Measurements from ENCODE around the gene MBLAC1. TPM values are rescaled to one million over a fixed set of nuclear protein-coding genes. Genes with fewer than 3 reads are reported as not detected.

MBLAC1 gene
- total RNA-seq, 1 experiment from 2014 or later, result 0.69 TPM

GRCh38 chr7:100148559-100149328, 22.0 kb downstream of the MBLAC1 start, which contains the start of gene LAMTOR4:
Gene LAMTOR4 (plus strand): TSS chr7:100148918. CDS start chr7:100148973, 55 bp downstream.
- DNase-seq (ENCODE audit: extremely low read depth, low read depth), result peak; percentile 99

- DNase-seq (ENCODE audit: extremely low read depth, low read depth), result no peak
Observed at GRCh38 chr7:100152404-100152803, 25.6 kb downstream of the MBLAC1 start.

GRCh38 chr7:100152937-100153666, 26.3 kb downstream of the MBLAC1 start:
- no peak for DNase-seq (ENCODE audit: extremely low read depth, low read depth)

- no peak for DNase-seq (ENCODE audit: extremely low read depth, low read depth)
Observed at GRCh38 chr7:100153708-100154535, 27.2 kb downstream of the MBLAC1 start.

GRCh38 chr7:100154651-100155491, 28.1 kb downstream of the MBLAC1 start:
- no peak for DNase-seq (ENCODE audit: extremely low read depth, low read depth)

GRCh38 chr7:100155553-100156317, 29.0 kb downstream of the MBLAC1 start:
- no peak for DNase-seq (ENCODE audit: extremely low read depth, low read depth)

- no peak for DNase-seq (ENCODE audit: extremely low read depth, low read depth)
Observed at GRCh38 chr7:100156331-100157068, 29.7 kb downstream of the MBLAC1 start.

- DNase-seq (ENCODE audit: extremely low read depth, low read depth), result no peak
Observed at GRCh38 chr7:100157069-100157333, 30.2 kb downstream of the MBLAC1 start.

- DNase-seq (ENCODE audit: extremely low read depth, low read depth), result no peak
Observed at GRCh38 chr7:100157334-100158228, 30.8 kb downstream of the MBLAC1 start.

- DNase-seq (ENCODE audit: extremely low read depth, low read depth), result peak; percentile 66
Observed at GRCh38 chr7:100158229-100159098, 31.7 kb downstream of the MBLAC1 start, which contains the start of gene TRAPPC14. Gene TRAPPC14 (minus strand): TSS chr7:100158723. CDS start chr7:100158499, 224 bp downstream.

GRCh38 chr7:100159099-100159623, 32.4 kb downstream of the MBLAC1 start:
- DNase-seq (ENCODE audit: extremely low read depth, low read depth), result no peak

GRCh38 chr7:100160067-100160466, 33.3 kb downstream of the MBLAC1 start:
- no peak for DNase-seq (ENCODE audit: extremely low read depth, low read depth)

GRCh38 chr7:100163006-100163531, 36.3 kb downstream of the MBLAC1 start:
- no peak for DNase-seq (ENCODE audit: extremely low read depth, low read depth)

GRCh38 chr7:100163871-100164270, 37.1 kb downstream of the MBLAC1 start:
- DNase-seq (ENCODE audit: extremely low read depth, low read depth), result no peak

- DNase-seq (ENCODE audit: extremely low read depth, low read depth), result no peak
Observed at GRCh38 chr7:100166317-100166940, 39.7 kb downstream of the MBLAC1 start.

Measured in NCI-H460 (cell line).